ENCODE results near the gene SRD5A1. TPM values are rescaled to one million over a fixed set of nuclear protein-coding genes. Genes with fewer than 3 reads are reported as not detected.

SRD5A1 gene
- total RNA-seq, 3 donors from 2014 or later = 3.6 to 10.6 (median 7.0) TPM

GRCh38 chr5:6603643-6604042 lies 29.6 kb upstream of the SRD5A1 start:
- H3K27me3 ChIP-seq = no peaks in the 10 kb centered on the region
- TF ChIP-seq POLR2AphosphoS5 (IDR thresholded peaks at IDR 0.05) (no peak), CTCF (IDR thresholded peaks at IDR 0.05) (no peak), POLR2A (IDR thresholded peaks at IDR 0.05) (no peak)
- intact Hi-C loops (cut with DNase I; ENCODE audit: low total_unique reads) = no loop called here
- H3K27ac ChIP-seq = no peak overlapping the region
- no peak overlapping the region for H3K4me3 ChIP-seq
- H3K9me3 ChIP-seq = no peaks in the 10 kb centered on the region
- no peak for DNase-seq (ENCODE audit: low spot score in 2 of 2)
- H3K4me1 ChIP-seq = no peaks in the 10 kb centered on the region
- peaks cover 17% of the 10 kb centered on the region for H3K36me3 ChIP-seq

GRCh38 chr5:6604341-6604740 lies 28.9 kb upstream of the SRD5A1 start:
- Histone ChIP-seq H3K4me3 (no peak overlapping the region), H3K9me3 (no peaks in the 10 kb centered on the region), H3K27me3 (no peaks in the 10 kb centered on the region), H3K27ac (no peak overlapping the region), H3K36me3 (peaks cover 17% of the 10 kb centered on the region), H3K4me1 (no peaks in the 10 kb centered on the region)
- TF ChIP-seq POLR2AphosphoS5 (IDR thresholded peaks at IDR 0.05) = no peak
- DNase-seq (ENCODE audit: low spot score in 2 of 2) = no peak
- intact Hi-C loops (cut with DNase I; ENCODE audit: low total_unique reads) = no loop called here

GRCh38 chr5:6604946-6605345 lies 28.3 kb upstream of the SRD5A1 start:
- TF ChIP-seq CTCF (IDR thresholded peaks at IDR 0.05) (no peak), POLR2A (IDR thresholded peaks at IDR 0.05) (no peak), POLR2AphosphoS5 (IDR thresholded peaks at IDR 0.05) (no peak)
- Histone ChIP-seq H3K4me1 (no peaks in the 10 kb centered on the region), H3K9me3 (no peaks in the 10 kb centered on the region), H3K27me3 (no peaks in the 10 kb centered on the region), H3K4me3 (no peak overlapping the region), H3K36me3 (peaks cover 17% of the 10 kb centered on the region), H3K27ac (no peak overlapping the region)
- DNase-seq (ENCODE audit: low spot score in 2 of 2) = no peak
- intact Hi-C loops (cut with DNase I; ENCODE audit: low total_unique reads) = no loop called here

- no peak for DNase-seq (ENCODE audit: low spot score in 2 of 2)
- Histone ChIP-seq H3K27me3 (no peaks in the 10 kb centered on the region), H3K4me1 (no peaks in the 10 kb centered on the region), H3K4me3 (no peak overlapping the region), H3K36me3 (peaks cover 17% of the 10 kb centered on the region), H3K27ac (no peak overlapping the region), H3K9me3 (no peaks in the 10 kb centered on the region)
- intact Hi-C loops (cut with DNase I; ENCODE audit: low total_unique reads) = no loop called here
- TF ChIP-seq POLR2AphosphoS5 (IDR thresholded peaks at IDR 0.05) (no peak), POLR2A (IDR thresholded peaks at IDR 0.05) (no peak), CTCF (IDR thresholded peaks at IDR 0.05) (no peak)
These were observed 26.2 kb upstream of the SRD5A1 start for GRCh38 chr5:6606884-6607558.

- TF ChIP-seq CTCF (IDR thresholded peaks at IDR 0.05) = no peak
- no peak for TF ChIP-seq POLR2AphosphoS5 (IDR thresholded peaks at IDR 0.05)
- TF ChIP-seq POLR2A (IDR thresholded peaks at IDR 0.05) = no peak
- intact Hi-C loops (cut with DNase I; ENCODE audit: low total_unique reads) = no loop called here
- Histone ChIP-seq H3K36me3 (peaks cover 17% of the 10 kb centered on the region), H3K4me3 (no peak overlapping the region), H3K27ac (no peak overlapping the region), H3K9me3 (no peaks in the 10 kb centered on the region), H3K4me1 (no peaks in the 10 kb centered on the region), H3K27me3 (no peaks in the 10 kb centered on the region)
- no peak for DNase-seq (ENCODE audit: low spot score in 2 of 2)
These were observed 25.7 kb upstream of the SRD5A1 start for GRCh38 chr5:6607559-6607936.
